WERI-Rb-1 (cell line): Measurements from ENCODE around the gene NR5A2.

Experiments
- DNase-seq: peaks from one replicate; pipeline ENCODE4 v3.0.0-alpha.2; 2020
- H3K27ac ChIP-seq: fragments of 250-450 bp; sonication (Bioruptor Pico); 2 replicates; pipeline ENCODE4 v1.5.1; 2020; ENCODE audit warnings: mild to moderate bottlenecking, moderate library complexity
- H3K27me3 ChIP-seq: fragments of 250-450 bp; sonication (Bioruptor Pico); 2 replicates; pipeline ENCODE4 v1.5.1; 2021; ENCODE audit warnings: mild to moderate bottlenecking, low read depth, moderate library complexity; ENCODE audit not compliant: insufficient read depth, severe bottlenecking
- H3K36me3 ChIP-seq: fragments of 250-450 bp; sonication (Bioruptor Pico); 2 replicates; pipeline ENCODE4 v1.5.1; 2020; ENCODE audit warnings: mild to moderate bottlenecking, moderate library complexity
- H3K4me3 ChIP-seq: 2 replicates; pipeline ENCODE4 v1.5.1; 2011; ENCODE audit warnings: low read depth, mild to moderate bottlenecking, control low read depth, low read length
- H3K9me3 ChIP-seq: fragments of 250-450 bp; sonication (Bioruptor Pico); 2 replicates; pipeline ENCODE4 v1.5.1; 2021; ENCODE audit warnings: mild to moderate bottlenecking, moderate library complexity; ENCODE audit not compliant: severe bottlenecking
- TF ChIP-seq, protein P1 (sequence below): IDR thresholded peaks from 2 replicates; pipeline ENCODE4 v1.5.1; 2011; ENCODE audit warnings: low read depth, mild to moderate bottlenecking, control low read depth, inconsistent platforms, low read length

The NR5A2 gene

DNA sequence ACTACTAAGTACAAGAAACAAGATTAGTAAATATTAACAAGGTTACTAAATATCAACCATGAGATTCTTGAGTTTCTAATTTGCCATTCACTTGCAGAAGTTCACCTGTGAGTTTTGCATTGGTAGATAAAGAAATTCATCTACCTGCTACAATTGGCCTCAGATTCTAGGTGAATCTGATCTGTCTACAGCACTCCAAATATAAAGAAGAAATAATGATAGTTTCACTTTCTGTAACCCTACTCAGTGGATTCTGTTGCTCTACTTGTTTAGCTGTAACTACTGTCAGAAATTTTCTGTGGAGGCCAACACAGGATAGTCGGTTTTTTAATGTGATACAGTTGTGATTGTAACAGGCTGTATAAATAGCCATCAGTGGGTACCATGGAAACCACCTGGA is 118.6 kb downstream of the NR5A2 start:
- H3K36me3 ChIP-seq: no peaks in the 10 kb centered on the region
- DNase-seq: no peak
- H3K27me3 ChIP-seq: no peaks in the 10 kb centered on the region
- no peak overlapping the region for H3K4me3 ChIP-seq
- TF ChIP-seq, protein P1, sequence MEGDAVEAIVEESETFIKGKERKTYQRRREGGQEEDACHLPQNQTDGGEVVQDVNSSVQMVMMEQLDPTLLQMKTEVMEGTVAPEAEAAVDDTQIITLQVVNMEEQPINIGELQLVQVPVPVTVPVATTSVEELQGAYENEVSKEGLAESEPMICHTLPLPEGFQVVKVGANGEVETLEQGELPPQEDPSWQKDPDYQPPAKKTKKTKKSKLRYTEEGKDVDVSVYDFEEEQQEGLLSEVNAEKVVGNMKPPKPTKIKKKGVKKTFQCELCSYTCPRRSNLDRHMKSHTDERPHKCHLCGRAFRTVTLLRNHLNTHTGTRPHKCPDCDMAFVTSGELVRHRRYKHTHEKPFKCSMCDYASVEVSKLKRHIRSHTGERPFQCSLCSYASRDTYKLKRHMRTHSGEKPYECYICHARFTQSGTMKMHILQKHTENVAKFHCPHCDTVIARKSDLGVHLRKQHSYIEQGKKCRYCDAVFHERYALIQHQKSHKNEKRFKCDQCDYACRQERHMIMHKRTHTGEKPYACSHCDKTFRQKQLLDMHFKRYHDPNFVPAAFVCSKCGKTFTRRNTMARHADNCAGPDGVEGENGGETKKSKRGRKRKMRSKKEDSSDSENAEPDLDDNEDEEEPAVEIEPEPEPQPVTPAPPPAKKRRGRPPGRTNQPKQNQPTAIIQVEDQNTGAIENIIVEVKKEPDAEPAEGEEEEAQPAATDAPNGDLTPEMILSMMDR: no peak
- H3K27ac ChIP-seq: no peak overlapping the region
- H3K9me3 ChIP-seq: no peaks in the 10 kb centered on the region

DNA sequence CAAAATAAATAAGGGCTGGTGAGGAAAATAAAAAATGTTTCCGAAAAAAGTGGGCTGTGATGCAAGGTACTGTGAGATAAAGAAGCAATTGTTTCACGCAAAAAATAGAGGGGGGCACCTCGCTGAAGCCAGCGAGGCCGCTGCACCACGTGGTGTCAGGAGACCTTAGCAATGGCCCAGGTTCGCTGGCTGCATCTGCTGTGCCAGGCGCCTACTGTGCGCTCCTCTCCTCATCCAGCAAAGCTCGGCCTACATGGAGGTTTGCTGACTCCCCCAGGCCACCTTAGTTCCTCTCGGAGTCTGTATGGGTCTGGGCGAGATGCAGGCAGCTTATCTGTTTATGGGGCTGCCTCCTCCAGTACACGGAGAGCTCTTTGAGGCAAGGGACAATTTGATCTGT is 119.6 kb downstream of the NR5A2 start:
- Histone ChIP-seq H3K27ac (no peak overlapping the region), H3K27me3 (no peaks in the 10 kb centered on the region), H3K9me3 (no peaks in the 10 kb centered on the region), H3K36me3 (no peaks in the 10 kb centered on the region), H3K4me3 (no peak overlapping the region)
- DNase-seq: no peak
- TF ChIP-seq, protein P1: no peak

DNA sequence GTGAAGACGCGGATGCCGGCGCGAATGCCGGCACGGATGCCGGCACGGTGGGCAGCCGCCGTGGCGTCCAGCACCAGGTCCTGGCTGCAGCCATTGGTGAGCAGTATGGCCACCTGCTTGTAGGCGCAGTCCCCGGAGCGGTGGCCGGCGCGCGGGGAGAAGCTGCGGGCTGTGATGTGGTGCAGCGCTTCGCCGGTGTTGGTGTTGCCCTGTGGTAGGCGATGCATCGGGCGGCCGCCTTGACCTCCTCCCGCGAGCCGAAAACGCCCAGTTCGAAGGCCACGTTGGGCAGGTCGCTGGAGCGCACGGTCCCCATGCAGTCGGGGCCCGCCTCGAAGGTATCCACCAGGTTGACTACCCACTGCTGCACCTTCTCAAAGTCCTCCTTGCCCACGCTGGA is 120.2 kb downstream of the NR5A2 start:
- DNase-seq: no peak
- Histone ChIP-seq H3K27me3 (no peaks in the 10 kb centered on the region), H3K4me3 (no peak overlapping the region), H3K36me3 (no peaks in the 10 kb centered on the region), H3K27ac (no peak overlapping the region), H3K9me3 (no peaks in the 10 kb centered on the region)
- TF ChIP-seq, protein P1: no peak

DNA sequence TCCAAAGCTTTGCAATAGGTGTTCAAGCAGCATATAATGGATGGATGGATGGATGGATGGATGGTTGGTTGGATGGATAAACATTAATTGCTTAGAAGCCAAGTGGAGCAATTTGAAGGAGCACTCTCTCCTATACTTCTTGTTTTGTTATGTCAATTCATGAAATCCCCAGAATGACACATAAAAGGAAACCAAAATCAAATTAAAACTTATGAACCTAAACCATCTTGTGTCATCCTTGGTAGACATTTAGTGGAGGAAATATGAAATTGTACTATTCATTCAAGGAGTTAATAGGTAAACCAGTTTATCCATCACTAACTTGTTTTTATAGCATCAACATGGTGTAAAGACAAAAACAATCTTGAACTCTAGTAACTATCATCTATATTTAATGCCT is 122.5 kb downstream of the NR5A2 start:
- TF ChIP-seq, protein P1: no peak
- H3K4me3 ChIP-seq: no peak overlapping the region
- DNase-seq: no peak
- H3K9me3 ChIP-seq: no peaks in the 10 kb centered on the region
- no peaks in the 10 kb centered on the region for H3K27me3 ChIP-seq
- H3K36me3 ChIP-seq: no peaks in the 10 kb centered on the region
- no peak overlapping the region for H3K27ac ChIP-seq

DNA sequence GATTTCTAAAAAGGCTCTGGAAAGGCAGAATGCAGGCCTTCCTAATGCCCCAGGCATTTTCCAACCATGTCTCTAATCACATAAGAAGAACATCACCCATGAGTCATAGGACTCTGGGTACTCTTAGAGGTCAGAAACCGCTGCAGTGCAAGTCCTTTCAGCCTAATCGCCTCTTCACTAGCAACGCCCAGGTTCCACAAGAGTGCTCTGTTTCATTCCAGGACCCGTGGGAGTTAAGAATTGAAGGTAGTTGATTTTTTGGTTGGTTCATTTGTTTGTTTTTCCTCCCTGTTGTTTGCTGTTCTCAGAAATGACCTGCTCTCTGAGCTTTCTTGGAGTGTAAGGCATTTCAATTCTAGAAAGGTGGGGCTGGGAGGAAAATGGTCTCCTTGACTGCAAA is 123.2 kb downstream of the NR5A2 start:
- no peak for DNase-seq
- Histone ChIP-seq H3K27ac (no peak overlapping the region), H3K4me3 (no peak overlapping the region)

DNA sequence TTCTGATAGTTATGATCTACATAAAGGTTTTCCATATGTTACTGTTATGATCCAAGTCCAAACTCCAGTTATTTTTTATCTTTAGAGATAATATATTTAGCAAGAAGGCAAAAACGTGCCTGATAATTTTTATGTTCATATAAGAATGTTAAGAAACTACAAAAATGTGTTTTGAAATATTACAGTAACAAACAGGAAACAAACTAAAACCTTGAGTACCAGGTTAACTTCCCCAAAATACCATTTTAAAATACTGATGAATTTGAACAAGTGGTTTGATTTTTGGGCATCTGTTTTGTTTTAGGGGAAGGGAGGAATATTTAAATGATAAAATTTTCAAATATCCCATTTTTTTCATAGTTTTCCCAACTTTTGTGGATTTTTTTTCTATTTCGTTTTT is 124.8 kb downstream of the NR5A2 start:
- Histone ChIP-seq H3K9me3 (no peaks in the 10 kb centered on the region), H3K27me3 (no peaks in the 10 kb centered on the region), H3K27ac (no peak overlapping the region), H3K4me3 (no peak overlapping the region), H3K36me3 (no peaks in the 10 kb centered on the region)
- TF ChIP-seq, protein P1: no peak
- no peak for DNase-seq

More for the DNA sequence above, 123.2 kb downstream of the NR5A2 start:
- TF ChIP-seq, protein P1: no peak
- no peaks in the 10 kb centered on the region for H3K9me3 ChIP-seq
- no peaks in the 10 kb centered on the region for H3K27me3 ChIP-seq
- no peaks in the 10 kb centered on the region for H3K36me3 ChIP-seq
